GM21423 (cell line): ENCODE data around the gene SPINK13.
"Not testable (repeated sequence)": the region's sequence is repeated elsewhere in the genome, so short reads cannot be mapped to it uniquely, and the experiment has no call there.

Source experiments
- ATAC-seq: cut with Tn5 transposase; IDR thresholded peaks from one replicate; pipeline ENCODE4 v1.9.1; 2021; ENCODE audit warnings: mild to moderate bottlenecking, moderate library complexity; ENCODE audit not compliant: unreplicated experiment

SPINK13 gene

DNA sequence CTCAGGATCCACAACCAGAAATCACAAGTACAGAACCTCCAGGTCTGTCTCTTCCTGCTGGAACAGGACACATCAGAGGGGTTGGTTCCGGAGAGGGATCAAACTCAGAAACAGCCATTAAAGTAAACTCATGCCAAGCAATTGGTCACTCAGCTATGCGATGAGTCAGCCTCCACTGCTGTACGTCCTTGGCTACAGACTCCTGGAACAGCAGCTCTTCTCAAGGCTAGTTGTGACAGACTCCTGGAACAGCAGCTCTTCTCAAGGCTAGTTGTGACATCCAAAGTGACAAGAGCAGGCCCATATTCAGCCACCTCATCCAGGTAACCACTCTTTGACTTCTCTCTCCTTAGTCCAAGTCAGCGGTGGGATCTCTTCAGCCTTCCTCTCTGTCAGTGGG lies at the start of gene SPINK13:
TSS of gene SPINK13 (plus strand) at position 229 of the 400 bp plus-strand sequence. CDS start 1,279 bp downstream, outside the sequence.
- ATAC-seq: no peak

DNA sequence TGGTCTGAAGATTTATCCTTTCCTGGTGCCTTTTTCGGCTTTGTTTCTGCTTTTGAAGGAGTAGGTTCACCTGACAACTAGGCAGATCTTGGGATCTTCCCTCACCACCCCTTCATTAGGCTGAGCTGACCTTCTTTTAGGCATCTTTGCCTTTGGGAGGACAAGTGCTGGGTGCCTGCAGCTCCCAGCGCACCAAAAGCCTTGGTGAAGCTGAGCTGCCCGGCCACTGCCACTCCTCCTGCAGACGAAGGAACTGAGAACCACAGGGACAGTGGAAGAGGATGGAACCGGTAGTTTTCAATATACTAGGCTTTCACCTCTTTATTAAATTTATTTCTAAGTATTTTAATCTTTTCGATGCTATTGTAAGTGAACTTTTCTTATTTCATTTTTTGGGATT lies 47.1 kb upstream of the SPINK13 start:
- ATAC-seq: no peak

GRCh38 chr5:148224117-148224742 lies 44.4 kb upstream of the SPINK13 start:
- no peak for ATAC-seq

GRCh38 chr5:148228392-148228984 lies 40.1 kb upstream of the SPINK13 start:
- ATAC-seq: no peak

DNA sequence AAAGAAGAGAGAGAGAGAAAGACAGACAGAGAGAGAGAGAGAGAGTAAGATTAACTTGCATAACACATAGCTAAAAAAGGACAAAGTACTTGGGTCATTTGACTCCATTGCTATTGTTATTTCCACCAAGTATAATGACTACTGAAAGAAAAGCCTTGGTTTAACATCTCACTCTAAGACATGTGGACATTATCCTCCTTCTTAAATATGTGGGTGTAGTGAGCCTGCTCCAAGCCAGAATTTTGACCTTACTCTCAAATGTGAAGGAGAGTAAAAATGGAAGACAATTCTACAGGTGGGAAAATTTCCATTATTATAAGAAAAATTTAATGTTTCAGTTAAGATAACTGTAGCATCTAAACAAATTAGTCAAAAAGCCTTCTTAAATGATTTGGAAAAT lies 38.8 kb upstream of the SPINK13 start:
- ATAC-seq: no peak

DNA sequence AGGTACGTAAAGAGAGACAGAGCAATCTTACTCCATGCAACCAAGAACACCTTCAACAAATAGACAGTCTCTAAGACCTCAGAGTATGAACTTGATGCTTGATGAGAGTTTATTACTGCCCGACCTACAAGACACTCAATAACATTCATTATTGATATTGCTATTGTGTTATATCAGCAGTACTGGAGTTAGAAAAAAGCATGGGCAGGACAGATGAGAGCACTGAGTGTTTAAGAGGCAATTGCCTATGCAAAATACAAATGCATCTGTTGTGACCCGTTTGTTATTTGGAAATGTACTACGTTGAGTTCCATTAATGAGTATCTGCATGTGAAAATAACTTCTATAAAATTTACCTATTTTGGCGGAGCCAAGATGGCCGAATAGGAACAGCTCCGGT lies 38.4 kb upstream of the SPINK13 start:
- no peak for ATAC-seq

- no peak for ATAC-seq
Measured at GRCh38 chr5:148237785-148238417, 30.7 kb upstream of the SPINK13 start.

DNA sequence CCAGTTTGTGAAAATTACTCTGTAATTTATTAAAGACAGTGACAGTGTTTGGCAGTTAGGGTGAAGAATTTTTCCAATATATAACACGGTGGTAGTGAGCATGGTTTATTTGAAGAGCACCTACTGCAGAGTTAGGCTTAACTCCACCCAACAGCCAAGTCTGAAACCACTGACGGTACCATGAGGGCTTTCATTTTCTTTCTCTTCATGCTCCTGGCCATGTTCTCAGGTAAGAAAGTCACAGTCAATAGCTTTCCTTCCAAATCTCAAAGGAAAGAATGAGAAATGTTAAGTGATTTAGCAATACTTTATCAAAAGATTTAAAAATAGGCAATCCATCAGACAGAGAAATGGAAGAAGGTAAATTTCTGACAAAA lies 30.2 kb upstream of the SPINK13 start, which contains the start of gene MARCOL:
TSS of gene MARCOL (plus strand) at position 108 of the 377 bp plus-strand sequence. CDS start at position 181, 73 bp downstream.
- no peak for ATAC-seq

DNA sequence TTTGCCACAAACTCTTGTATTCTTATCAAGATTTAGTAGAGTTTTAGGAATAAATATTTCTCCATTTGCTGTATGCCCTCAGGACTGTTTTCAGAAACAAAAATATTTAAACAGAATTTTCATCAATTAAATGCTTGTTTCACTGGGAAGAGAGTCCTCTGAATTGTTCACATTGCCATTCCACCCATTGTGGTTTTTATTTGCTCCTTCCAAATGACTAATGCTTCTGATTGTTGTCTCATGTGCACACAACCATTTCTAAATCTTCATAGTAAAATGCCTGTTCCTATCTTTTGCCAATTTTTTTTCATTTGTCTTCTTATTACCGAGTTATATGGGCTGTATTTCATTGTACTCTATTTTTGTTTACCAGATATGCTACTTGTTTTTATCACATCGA lies 19.7 kb upstream of the SPINK13 start:
- no peak for ATAC-seq

- no peak for ATAC-seq
Measured at GRCh38 chr5:148255456-148255855, 13.1 kb upstream of the SPINK13 start.

DNA sequence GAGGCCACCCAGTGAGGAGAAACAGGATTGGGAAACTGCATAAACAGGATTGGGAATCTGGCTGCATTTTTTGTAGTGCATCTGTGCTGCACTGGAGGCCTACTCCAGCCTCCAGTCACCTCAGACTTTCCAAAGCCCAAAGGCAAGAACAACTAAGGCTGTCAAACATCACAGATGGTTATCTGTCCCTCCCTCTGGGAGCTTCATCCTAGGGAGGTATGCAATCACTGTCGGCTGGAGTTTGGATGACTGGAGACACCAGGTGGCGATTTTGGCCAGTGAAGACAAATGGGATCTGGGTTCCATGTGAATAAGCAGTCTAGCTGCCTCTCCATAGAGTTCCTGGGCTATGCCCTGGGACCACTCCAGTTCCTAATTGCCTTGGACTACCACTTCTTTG lies 9.3 kb upstream of the SPINK13 start:
- no peak for ATAC-seq

- ATAC-seq: no peak
Measured at GRCh38 chr5:148261221-148261620, 7.4 kb upstream of the SPINK13 start.

DNA sequence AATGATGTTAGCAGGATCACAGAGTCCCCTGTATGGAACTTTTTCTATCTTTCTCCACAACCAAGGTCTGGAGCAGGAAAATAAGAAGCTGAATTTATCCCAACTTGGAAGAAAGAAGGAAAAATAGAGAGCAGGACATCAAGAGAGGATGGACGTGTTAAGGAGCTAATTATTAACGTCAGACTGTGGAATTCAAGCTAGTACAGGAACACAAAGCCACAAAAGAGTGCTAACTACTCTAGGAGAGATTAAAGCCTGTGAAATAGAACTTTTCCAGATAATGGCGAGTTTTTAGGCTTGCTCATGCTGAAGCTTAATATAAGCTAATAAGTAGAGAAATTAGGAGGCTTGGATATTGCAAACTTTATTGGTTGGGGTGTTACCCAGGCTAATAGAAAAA lies 632 bp upstream of the SPINK13 start:
- ATAC-seq: no peak

DNA sequence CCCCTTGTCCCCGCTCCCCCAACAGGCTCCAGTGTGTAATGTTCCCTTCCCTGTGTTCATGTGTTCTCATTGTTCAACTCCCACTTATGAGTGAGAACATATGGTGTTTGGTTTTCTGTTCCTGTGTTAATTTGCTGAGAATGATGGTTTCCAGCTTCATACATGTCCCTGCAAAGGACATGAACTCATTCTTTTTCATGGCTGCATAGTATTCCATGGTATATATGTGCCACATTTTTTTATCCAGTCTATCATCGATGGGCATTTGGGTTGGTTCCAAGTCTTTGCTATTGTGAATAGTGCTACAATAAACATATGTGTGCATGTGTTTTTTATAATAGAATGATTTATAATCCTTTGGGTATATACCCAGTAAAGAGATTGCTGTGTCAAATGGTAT lies 6.5 kb downstream of the SPINK13 start:
- not testable (repeated sequence) for ATAC-seq

GRCh38 chr5:148280893-148281292 lies 12.3 kb downstream of the SPINK13 start:
- ATAC-seq: not testable (repeated sequence)

GRCh38 chr5:148281336-148281735 lies 12.7 kb downstream of the SPINK13 start:
- not testable (repeated sequence) for ATAC-seq

DNA sequence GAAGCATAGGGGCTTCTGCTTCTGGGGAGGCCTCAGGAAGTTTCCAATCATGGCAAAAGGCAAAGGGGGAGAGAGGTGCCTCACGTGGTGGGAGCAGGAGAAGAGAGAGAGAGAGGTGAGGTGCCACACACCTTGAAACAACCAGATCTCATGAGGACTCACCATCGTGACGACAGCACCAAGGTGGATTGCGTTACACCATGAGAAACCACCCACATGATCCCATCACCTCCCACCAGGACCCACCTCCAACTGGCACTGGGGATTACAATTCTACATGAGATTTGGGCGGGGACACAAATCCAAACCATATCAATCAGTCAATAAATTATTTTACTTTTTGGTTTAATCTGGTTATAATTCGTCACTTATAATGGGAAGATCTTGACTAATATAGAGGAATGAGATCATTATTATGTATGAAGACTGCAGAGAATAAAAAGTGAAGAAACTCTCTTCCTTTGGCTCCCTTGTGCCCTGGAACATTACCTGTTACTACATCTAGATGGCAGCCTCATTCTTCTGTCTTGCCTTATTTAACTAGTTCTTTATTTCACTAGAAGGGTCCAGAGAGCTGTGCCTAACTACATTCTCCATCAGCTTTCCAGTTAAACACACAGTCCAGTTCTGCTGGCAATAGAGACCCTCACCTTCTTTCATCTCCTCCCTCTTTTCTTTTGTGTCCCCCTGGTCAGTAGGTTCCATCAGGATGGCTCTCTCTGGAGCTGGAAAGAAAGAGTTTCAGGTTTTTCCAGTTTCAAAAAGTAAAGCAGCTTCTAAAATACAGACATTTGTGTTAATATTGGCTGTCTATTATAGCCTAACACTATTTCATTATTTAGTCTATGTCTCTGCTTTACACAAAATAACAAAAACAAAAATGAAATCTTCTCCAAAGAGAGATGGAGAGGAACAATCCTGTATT lies 21.9 kb downstream of the SPINK13 start:
- no peak for ATAC-seq

DNA sequence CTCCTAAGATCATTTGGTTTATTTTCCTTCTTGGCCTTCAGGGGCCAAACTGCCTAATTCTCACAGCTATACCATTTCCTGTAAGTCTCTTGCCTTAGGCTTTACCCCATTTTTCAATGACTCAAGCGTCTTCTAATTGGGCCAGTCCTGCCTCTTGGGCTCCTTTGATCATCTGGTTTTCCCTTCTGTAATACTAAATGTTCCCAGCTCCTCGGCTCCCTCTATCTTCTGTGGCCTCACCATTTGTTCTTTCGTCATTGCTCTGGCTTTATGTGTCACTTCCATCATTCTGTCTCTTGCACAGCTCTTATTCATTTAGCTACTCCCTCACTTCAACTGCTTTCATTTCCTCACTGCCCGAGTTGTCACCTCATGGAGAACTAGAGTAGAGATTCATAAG lies 29.1 kb downstream of the SPINK13 start:
- no peak for ATAC-seq

DNA sequence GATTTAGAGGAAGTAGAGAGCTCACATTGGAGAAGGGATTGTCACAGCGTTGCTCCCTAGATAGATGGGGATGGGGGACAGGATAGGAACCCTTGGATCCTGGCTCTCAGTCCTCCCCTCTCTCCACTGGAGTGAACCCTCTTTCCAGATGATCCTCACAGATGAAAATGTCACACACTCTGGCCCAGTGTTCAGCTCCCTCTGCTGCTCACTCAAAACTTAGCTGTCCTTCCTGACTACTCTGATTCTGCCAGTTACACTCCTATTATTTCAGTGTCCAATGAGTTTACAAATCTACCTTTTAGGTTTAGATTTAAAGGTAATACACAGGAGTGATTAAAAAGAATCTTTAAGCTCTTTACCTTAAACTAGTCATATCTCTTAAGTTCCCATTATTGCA lies 37.9 kb downstream of the SPINK13 start:
- no peak for ATAC-seq

- no peak for ATAC-seq
Measured at GRCh38 chr5:148309019-148309418, 40.4 kb downstream of the SPINK13 start.

- no peak for ATAC-seq
Measured at GRCh38 chr5:148309746-148310145, 41.2 kb downstream of the SPINK13 start.
